GM12864 (cell line): ENCODE data around the gene PARPBP.
"Not testable (repeated sequence)": the region's sequence is repeated elsewhere in the genome, so short reads cannot be mapped to it uniquely, and the experiment has no call there.

Experiments used
- DNase-seq: peaks from one replicate; pipeline ENCODE4 v3.0.0-alpha.2; 2011; ENCODE audit warnings: low read depth
- H3K4me3 ChIP-seq: 2 replicates; pipeline ENCODE4 v1.5.1; 2011; ENCODE audit warnings: mild to moderate bottlenecking, low read depth, low read length, control low read depth
- TF ChIP-seq, protein P1 (sequence below): IDR thresholded peaks from 2 replicates; pipeline ENCODE4 v1.5.1; 2011; ENCODE audit warnings: low read depth, mild to moderate bottlenecking, moderate library complexity, low read length, control low read depth, inconsistent platforms; ENCODE audit errors: missing control alignments

Gene PARPBP, protein sequence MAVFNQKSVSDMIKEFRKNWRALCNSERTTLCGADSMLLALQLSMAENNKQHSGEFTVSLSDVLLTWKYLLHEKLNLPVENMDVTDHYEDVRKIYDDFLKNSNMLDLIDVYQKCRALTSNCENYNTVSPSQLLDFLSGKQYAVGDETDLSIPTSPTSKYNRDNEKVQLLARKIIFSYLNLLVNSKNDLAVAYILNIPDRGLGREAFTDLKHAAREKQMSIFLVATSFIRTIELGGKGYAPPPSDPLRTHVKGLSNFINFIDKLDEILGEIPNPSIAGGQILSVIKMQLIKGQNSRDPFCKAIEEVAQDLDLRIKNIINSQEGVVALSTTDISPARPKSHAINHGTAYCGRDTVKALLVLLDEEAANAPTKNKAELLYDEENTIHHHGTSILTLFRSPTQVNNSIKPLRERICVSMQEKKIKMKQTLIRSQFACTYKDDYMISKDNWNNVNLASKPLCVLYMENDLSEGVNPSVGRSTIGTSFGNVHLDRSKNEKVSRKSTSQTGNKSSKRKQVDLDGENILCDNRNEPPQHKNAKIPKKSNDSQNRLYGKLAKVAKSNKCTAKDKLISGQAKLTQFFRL

DNA sequence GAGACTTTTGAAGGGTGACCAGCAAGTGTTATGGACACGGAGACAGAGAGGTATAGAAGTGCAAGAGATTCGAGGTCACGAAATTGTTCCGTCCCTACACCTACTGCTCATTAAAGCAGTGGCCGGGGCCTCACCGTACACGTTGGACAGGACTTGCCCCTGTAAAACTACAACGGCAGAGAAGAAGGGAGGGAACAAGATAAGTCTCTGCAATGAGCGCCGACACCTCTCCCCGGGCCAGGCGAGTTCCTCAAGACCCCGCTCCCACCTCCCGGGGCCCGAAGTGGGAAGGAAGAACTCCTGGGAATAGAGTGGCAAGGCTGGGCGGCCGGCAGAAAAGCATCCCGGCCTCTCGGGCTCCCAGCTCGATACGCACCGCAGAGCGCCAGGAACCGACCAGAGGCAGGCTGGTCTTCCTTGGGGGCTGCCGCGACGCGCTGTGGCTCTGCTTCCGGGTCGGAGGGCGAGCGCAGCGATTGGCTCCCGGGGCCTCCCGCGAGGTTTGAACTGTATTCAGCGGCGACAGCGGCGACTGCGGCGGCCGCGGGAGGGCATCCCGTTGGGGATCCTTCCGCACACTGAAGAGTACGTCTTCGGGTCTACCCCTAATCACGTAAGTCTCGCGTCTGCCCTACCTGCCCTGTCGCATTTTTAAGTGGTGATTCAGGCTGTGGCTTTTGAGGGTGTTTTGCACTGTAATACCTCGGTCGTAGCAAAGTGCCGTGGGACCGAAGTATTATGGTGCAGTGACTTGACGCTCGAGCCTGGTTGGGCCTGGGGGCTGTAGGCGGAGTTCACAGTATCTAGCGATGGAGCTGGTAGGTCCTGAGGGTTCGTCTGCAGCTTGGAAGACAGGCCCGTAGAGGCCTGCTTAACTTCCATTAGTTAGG is at the start of gene PARPBP, which contains the start of gene NUP37:
Gene PARPBP, plus strand, starts transcription at position 510 of the 890 bp plus-strand sequence. CDS start 3,706 bp downstream, outside the sequence.
Gene NUP37, minus strand, starts transcription at position 441 of the 890 bp plus-strand sequence. CDS start 1,596 bp downstream, outside the sequence.
- peak within 1 kb of the TSS; percentile 93 for H3K4me3 ChIP-seq
- TF ChIP-seq, protein P1, sequence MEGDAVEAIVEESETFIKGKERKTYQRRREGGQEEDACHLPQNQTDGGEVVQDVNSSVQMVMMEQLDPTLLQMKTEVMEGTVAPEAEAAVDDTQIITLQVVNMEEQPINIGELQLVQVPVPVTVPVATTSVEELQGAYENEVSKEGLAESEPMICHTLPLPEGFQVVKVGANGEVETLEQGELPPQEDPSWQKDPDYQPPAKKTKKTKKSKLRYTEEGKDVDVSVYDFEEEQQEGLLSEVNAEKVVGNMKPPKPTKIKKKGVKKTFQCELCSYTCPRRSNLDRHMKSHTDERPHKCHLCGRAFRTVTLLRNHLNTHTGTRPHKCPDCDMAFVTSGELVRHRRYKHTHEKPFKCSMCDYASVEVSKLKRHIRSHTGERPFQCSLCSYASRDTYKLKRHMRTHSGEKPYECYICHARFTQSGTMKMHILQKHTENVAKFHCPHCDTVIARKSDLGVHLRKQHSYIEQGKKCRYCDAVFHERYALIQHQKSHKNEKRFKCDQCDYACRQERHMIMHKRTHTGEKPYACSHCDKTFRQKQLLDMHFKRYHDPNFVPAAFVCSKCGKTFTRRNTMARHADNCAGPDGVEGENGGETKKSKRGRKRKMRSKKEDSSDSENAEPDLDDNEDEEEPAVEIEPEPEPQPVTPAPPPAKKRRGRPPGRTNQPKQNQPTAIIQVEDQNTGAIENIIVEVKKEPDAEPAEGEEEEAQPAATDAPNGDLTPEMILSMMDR: no peak

DNA sequence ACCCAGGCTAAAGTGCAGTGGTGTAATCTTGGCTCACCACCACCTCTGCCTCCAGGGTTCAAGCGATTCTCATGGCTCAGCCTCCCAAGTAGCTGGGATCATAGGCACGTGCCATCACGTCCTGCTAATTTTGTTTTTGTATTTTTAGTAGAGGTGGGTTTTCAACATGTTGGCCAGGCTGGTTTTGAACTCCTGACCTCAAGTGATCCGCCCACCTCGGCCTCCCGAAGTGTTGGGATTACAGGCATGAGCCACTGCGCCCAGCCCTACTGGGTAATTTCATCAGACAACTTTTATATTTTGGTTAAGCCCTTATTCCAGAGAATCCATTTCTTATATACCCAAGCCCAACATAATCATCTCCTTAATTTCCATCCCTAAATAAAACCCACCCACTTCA is 47.9 kb upstream of the PARPBP start:
- not testable (repeated sequence) for DNase-seq

More for the DNA sequence above, at the start of gene PARPBP, which contains the start of gene NUP37:
- peak; percentile 70 for DNase-seq

DNA sequence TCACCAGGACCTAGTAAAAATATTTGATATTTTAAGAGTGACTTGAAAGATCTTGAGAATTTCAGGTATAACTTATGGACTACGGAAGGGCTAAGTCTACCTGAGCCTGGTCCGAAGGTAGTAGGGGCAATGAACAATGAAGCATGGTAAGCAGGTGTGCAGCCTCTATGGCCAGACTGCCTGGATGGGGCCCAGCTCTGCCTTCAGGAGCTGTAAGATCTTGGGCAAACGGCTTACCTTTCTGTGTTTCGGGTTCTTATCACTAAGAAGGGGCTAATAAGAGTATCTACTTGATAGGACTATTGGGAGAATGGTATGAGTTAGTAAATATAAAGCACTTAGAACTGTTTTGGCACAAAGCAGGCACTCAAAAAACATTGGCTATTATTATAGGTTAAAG is 39.1 kb upstream of the PARPBP start:
- H3K4me3 ChIP-seq: no peak overlapping the region
- DNase-seq: no peak
- TF ChIP-seq, protein P1: no peak

More for the DNA sequence above, 47.9 kb upstream of the PARPBP start:
- not testable (repeated sequence) for H3K4me3 ChIP-seq

DNA sequence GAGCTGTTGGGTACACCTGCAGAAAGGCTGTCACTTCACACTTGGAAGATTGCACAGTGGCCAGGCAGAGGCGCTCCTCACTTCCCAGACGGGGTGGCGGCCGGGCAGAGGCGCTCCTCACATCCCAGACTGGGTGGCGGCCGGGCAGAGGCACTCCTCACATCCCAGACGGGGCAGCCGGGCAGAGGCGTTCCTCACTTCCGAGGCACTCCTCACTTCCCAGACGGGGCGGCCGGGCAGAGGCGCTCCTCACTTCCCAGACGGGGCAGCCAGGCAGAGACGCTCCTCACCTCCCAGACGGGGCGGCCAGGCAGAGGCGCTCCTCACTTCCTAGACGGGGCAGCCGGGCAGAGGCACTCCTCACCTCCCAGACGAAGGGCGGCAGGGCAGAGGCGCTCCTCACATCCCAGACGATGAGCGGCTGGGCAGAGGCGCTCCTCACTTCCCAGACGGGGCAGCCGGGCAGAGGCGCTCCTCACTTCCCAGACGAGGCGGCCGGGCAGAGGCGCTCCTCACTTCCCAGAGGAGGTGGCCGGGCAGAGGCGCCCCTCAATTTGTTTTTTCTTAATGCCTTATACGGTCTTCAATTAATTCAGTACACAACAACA is 30.7 kb upstream of the PARPBP start:
- not testable (repeated sequence) for DNase-seq, H3K4me3 ChIP-seq

DNA sequence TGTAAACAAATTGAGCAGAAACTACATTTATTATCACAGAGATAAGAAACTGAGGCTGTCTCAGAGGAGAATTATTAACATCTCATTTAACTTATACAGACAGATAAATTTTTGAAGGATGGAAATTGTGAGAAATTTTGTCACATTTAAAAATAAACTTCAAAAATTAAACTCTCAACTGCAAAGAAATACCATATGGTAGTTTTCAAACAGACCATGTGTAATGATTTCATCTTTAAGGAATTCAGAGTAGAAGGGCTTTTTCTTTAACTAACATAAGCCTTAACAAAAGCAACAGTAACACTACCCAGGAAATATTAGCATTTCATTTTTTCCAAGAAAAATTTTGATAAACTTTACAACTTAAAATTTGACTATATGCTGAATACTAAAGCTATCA is 26.7 kb upstream of the PARPBP start:
- no peak overlapping the region for H3K4me3 ChIP-seq
- no peak for DNase-seq

DNA sequence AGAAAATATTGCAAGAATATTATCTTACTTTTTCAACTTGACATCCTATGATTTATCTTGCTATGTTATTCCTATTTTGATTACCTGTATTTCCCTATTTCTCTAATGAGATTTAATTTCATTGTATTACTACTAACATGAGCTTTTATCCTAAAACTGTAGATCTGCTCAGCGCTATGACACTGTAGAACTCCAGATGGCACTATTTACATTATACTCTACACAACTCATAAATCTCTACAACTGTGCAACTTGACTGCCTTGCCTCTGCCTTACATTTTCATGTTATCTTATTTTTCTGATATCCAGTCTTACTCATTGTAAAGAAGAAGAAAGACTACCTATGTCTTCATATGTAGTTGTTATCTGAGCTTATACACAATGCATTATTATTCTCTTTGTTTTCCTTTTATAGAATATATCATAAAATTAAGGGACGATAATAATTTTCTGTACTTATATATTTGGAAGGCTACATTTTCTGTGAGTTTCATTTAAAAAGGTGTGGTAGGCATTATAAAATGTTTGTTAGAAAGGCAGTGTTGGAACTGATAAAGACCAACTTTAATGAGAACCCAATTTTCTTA is 24.2 kb upstream of the PARPBP start:
- TF ChIP-seq, protein P1: peak; percentile 40
- no peak for DNase-seq
- H3K4me3 ChIP-seq: no peak overlapping the region

More for the DNA sequence above, 26.7 kb upstream of the PARPBP start:
- TF ChIP-seq, protein P1: no peak

DNA sequence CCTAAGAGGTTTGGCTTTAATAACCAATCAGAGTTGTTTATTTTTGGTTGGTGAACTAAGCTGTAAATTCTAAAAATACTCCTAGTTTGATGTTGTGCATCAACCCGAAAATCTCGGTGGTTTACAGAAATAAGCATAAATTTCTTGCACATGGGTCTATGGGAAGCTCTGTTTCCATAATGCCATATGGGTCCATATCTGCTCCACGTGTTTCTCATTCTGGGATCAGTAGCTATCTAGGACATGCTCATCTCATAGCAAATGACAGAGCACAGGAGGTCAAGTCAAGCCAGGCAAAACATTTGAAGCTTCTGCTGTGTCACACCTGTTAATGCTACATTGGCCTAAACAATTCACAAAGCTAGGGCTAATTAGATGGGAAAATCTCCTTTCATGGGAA is 23.1 kb upstream of the PARPBP start:
- TF ChIP-seq, protein P1: no peak
- DNase-seq: no peak

More for the DNA sequence above, 23.1 kb upstream of the PARPBP start:
- no peak overlapping the region for H3K4me3 ChIP-seq
